ENCODE results near the gene OLR1.

The OLR1 gene

GRCh38 chr12:10215436-10215835 lies 43.5 kb upstream of the OLR1 start:
- Histone ChIP-seq H4K91ac (ENCODE audit: low read depth, low read length) (no peak overlapping the region), H3K79me2 (ENCODE audit: control insufficient read depth, insufficient read depth, low read length, poor library complexity) (peaks cover 3% of the 10 kb centered on the region), H2BK12ac (ENCODE audit: low read length) (no peak overlapping the region), H2BK120ac (ENCODE audit: insufficient read depth, low read length, poor library complexity) (no peak overlapping the region), H3K4me3 (ENCODE audit: low read depth, low read length) (no peak overlapping the region), H3K23ac (ENCODE audit: low read length) (no peak overlapping the region), H4K8ac (ENCODE audit: low read depth, low read length) (no peak overlapping the region), H3K4ac (ENCODE audit: low read depth, low read length) (no peak overlapping the region), H3K9me3 (ENCODE audit: insufficient read depth, low read depth, low read length) (no peaks in the 10 kb centered on the region), H3K27me3 (ENCODE audit: insufficient read depth, low read length) (no peaks in the 10 kb centered on the region), H2AFZ (ENCODE audit: insufficient read depth, low read length, poor library complexity) (no peak overlapping the region), H3K14ac (ENCODE audit: low read length) (no peak overlapping the region), H2AK5ac (ENCODE audit: low read length) (no peak overlapping the region), H3K27ac (ENCODE audit: low read depth, low read length) (no peak overlapping the region), H3K9ac (ENCODE audit: low read length) (no peak overlapping the region), H3K4me2 (ENCODE audit: low read length) (no peak overlapping the region), H3K79me1 (ENCODE audit: low read length) (peaks cover 11% of the 10 kb centered on the region), H3K18ac (ENCODE audit: low read length) (no peak overlapping the region), H2BK5ac (ENCODE audit: low read depth, low read length, poor library complexity) (no peak overlapping the region), H4K12ac (ENCODE audit: low read depth, low read length) (no peak overlapping the region), H3K36me3 (ENCODE audit: control insufficient read depth in 1 of 2, insufficient read depth in 2 of 2, low read length in 2 of 2) (peaks cover 7 to 11% of the 10 kb centered on the region in 2 experiments), H3K4me1 (ENCODE audit: control insufficient read depth in 1 of 2, insufficient read depth in 2 of 2, low read length in 2 of 2) (peaks cover 2 to 7% of the 10 kb centered on the region in 2 experiments)
- WGBS (ENCODE audit: extremely low coverage, insufficient coverage, insufficient read length) = no CpG with 5 or more reads among the region's 2 CpGs
- DNase-seq = no peak

GRCh38 chr12:10214895-10215267 lies 42.9 kb upstream of the OLR1 start:
- H3K9me3 ChIP-seq (ENCODE audit: insufficient read depth, low read depth, low read length) = no peaks in the 10 kb centered on the region
- no peak overlapping the region for H3K23ac ChIP-seq (ENCODE audit: low read length)
- H2BK12ac ChIP-seq (ENCODE audit: low read length) = no peak overlapping the region
- no peak overlapping the region for H2AFZ ChIP-seq (ENCODE audit: insufficient read depth, low read length, poor library complexity)
- no peak overlapping the region for H4K12ac ChIP-seq (ENCODE audit: low read depth, low read length)
- peaks cover 3% of the 10 kb centered on the region for H3K79me2 ChIP-seq (ENCODE audit: control insufficient read depth, insufficient read depth, low read length, poor library complexity)
- peaks cover 5 to 9% of the 10 kb centered on the region in 2 experiments for H3K36me3 ChIP-seq (ENCODE audit: control insufficient read depth in 1 of 2, insufficient read depth in 2 of 2, low read length in 2 of 2)
- H3K4ac ChIP-seq (ENCODE audit: low read depth, low read length) = no peak overlapping the region
- H2AK5ac ChIP-seq (ENCODE audit: low read length) = no peak overlapping the region
- peaks cover 11% of the 10 kb centered on the region for H3K79me1 ChIP-seq (ENCODE audit: low read length)
- peak in 1 of 2 donors; percentile 26 for DNase-seq
- no peaks in the 10 kb centered on the region for H3K27me3 ChIP-seq (ENCODE audit: insufficient read depth, low read length)
- no peak overlapping the region for H4K8ac ChIP-seq (ENCODE audit: low read depth, low read length)
- peak overlapping the region; percentile 52 for H3K4me2 ChIP-seq (ENCODE audit: low read length)
- no peak overlapping the region for H3K27ac ChIP-seq (ENCODE audit: low read depth, low read length)
- WGBS (ENCODE audit: extremely low coverage, insufficient coverage, insufficient read length) = no CpG with 5 or more reads among the region's 3 CpGs
- no peak overlapping the region for H3K18ac ChIP-seq (ENCODE audit: low read length)
- H2BK5ac ChIP-seq (ENCODE audit: low read depth, low read length, poor library complexity) = no peak overlapping the region
- H3K9ac ChIP-seq (ENCODE audit: low read length) = no peak overlapping the region
- no peak overlapping the region for H2BK120ac ChIP-seq (ENCODE audit: insufficient read depth, low read length, poor library complexity)
- no peak overlapping the region for H3K14ac ChIP-seq (ENCODE audit: low read length)
- no peak overlapping the region for H4K91ac ChIP-seq (ENCODE audit: low read depth, low read length)
- H3K4me3 ChIP-seq (ENCODE audit: low read depth, low read length) = no peak overlapping the region
- peaks cover 2 to 7% of the 10 kb centered on the region in 2 experiments for H3K4me1 ChIP-seq (ENCODE audit: control insufficient read depth in 1 of 2, insufficient read depth in 2 of 2, low read length in 2 of 2)

GRCh38 chr12:10214136-10214894 lies 42.4 kb upstream of the OLR1 start:
- DNase-seq = peak in 1 of 2 donors; percentile 71
- H4K8ac ChIP-seq (ENCODE audit: low read depth, low read length) = no peak overlapping the region
- H3K9me3 ChIP-seq (ENCODE audit: insufficient read depth, low read depth, low read length) = no peaks in the 10 kb centered on the region
- H2BK5ac ChIP-seq (ENCODE audit: low read depth, low read length, poor library complexity) = no peak overlapping the region
- H3K9ac ChIP-seq (ENCODE audit: low read length) = no peak overlapping the region
- no peak overlapping the region for H2BK12ac ChIP-seq (ENCODE audit: low read length)
- H3K4me1 ChIP-seq (ENCODE audit: control insufficient read depth in 1 of 2, insufficient read depth in 2 of 2, low read length in 2 of 2) = peaks cover 2 to 7% of the 10 kb centered on the region in 2 experiments
- no peak overlapping the region for H3K23ac ChIP-seq (ENCODE audit: low read length)
- no CpG with 5 or more reads among the region's 10 CpGs for WGBS (ENCODE audit: extremely low coverage, insufficient coverage, insufficient read length)
- peak overlapping the region; percentile 39 for H3K27ac ChIP-seq (ENCODE audit: low read depth, low read length)
- no peak overlapping the region for H4K12ac ChIP-seq (ENCODE audit: low read depth, low read length)
- no peaks in the 10 kb centered on the region for H3K27me3 ChIP-seq (ENCODE audit: insufficient read depth, low read length)
- H3K4me3 ChIP-seq (ENCODE audit: low read depth, low read length) = no peak overlapping the region
- H2BK120ac ChIP-seq (ENCODE audit: insufficient read depth, low read length, poor library complexity) = no peak overlapping the region
- H3K36me3 ChIP-seq (ENCODE audit: control insufficient read depth in 1 of 2, insufficient read depth in 2 of 2, low read length in 2 of 2) = peaks cover 5 to 8% of the 10 kb centered on the region in 2 experiments
- peak overlapping the region; percentile 81 for H3K4me2 ChIP-seq (ENCODE audit: low read length)
- H3K79me2 ChIP-seq (ENCODE audit: control insufficient read depth, insufficient read depth, low read length, poor library complexity) = peaks cover 3% of the 10 kb centered on the region
- no peak overlapping the region for H3K18ac ChIP-seq (ENCODE audit: low read length)
- H2AK5ac ChIP-seq (ENCODE audit: low read length) = no peak overlapping the region
- H3K4ac ChIP-seq (ENCODE audit: low read depth, low read length) = no peak overlapping the region
- H3K14ac ChIP-seq (ENCODE audit: low read length) = no peak overlapping the region
- no peak overlapping the region for H2AFZ ChIP-seq (ENCODE audit: insufficient read depth, low read length, poor library complexity)
- no peak overlapping the region for H4K91ac ChIP-seq (ENCODE audit: low read depth, low read length)
- peaks cover 11% of the 10 kb centered on the region for H3K79me1 ChIP-seq (ENCODE audit: low read length)

- H3K9ac ChIP-seq (ENCODE audit: low read length) = peak overlapping the region; percentile 82
- peak overlapping the region; percentile 74 for H2AFZ ChIP-seq (ENCODE audit: insufficient read depth, low read length, poor library complexity)
- peaks cover 0 to 3% of the 10 kb centered on the region in 2 experiments for H3K36me3 ChIP-seq (ENCODE audit: control insufficient read depth in 1 of 2, insufficient read depth in 2 of 2, low read length in 2 of 2)
- no peaks in the 10 kb centered on the region for H3K27me3 ChIP-seq (ENCODE audit: insufficient read depth, low read length)
- peak overlapping the region; percentile 81 for H3K4me2 ChIP-seq (ENCODE audit: low read length)
- H3K79me1 ChIP-seq (ENCODE audit: low read length) = peaks cover 11% of the 10 kb centered on the region
- no peaks in the 10 kb centered on the region for H3K9me3 ChIP-seq (ENCODE audit: insufficient read depth, low read depth, low read length)
- H3K27ac ChIP-seq (ENCODE audit: low read depth, low read length) = peak overlapping the region; percentile 80
- H3K4ac ChIP-seq (ENCODE audit: low read depth, low read length) = peak overlapping the region; percentile 17
- peak overlapping the region; percentile 76 for H3K18ac ChIP-seq (ENCODE audit: low read length)
- H4K12ac ChIP-seq (ENCODE audit: low read depth, low read length) = peak overlapping the region; percentile 6
- peak overlapping the region; percentile 71 for H3K14ac ChIP-seq (ENCODE audit: low read length)
- H2BK120ac ChIP-seq (ENCODE audit: insufficient read depth, low read length, poor library complexity) = peak overlapping the region; percentile 13
- peaks cover 2 to 7% of the 10 kb centered on the region in 2 experiments for H3K4me1 ChIP-seq (ENCODE audit: control insufficient read depth in 1 of 2, insufficient read depth in 2 of 2, low read length in 2 of 2)
- no peak overlapping the region for H2BK12ac ChIP-seq (ENCODE audit: low read length)
- peak overlapping the region; percentile 20 for H2AK5ac ChIP-seq (ENCODE audit: low read length)
- peak overlapping the region; percentile 87 for H3K4me3 ChIP-seq (ENCODE audit: low read depth, low read length)
- peak; percentile 69 to 76 for DNase-seq
- peak overlapping the region; percentile 59 for H2BK5ac ChIP-seq (ENCODE audit: low read depth, low read length, poor library complexity)
- H4K8ac ChIP-seq (ENCODE audit: low read depth, low read length) = peak overlapping the region; percentile 59
- no CpG with 5 or more reads among the region's 47 CpGs for WGBS (ENCODE audit: extremely low coverage, insufficient coverage, insufficient read length)
- H3K23ac ChIP-seq (ENCODE audit: low read length) = no peak overlapping the region
- H3K79me2 ChIP-seq (ENCODE audit: control insufficient read depth, insufficient read depth, low read length, poor library complexity) = peaks cover 3% of the 10 kb centered on the region
- H4K91ac ChIP-seq (ENCODE audit: low read depth, low read length) = peak overlapping the region; percentile 78
Measured at GRCh38 chr12:10213168-10214135, 41.5 kb upstream of the OLR1 start.
